HG03432 (cell line): Measurements from ENCODE around the gene RNF212B.
"Not testable (repeated sequence)": the region's sequence is repeated elsewhere in the genome, so short reads cannot be mapped to it uniquely, and the experiment has no call there.

Experiments
- ATAC-seq: cut with Tn5 transposase; IDR thresholded peaks from one replicate; pipeline ENCODE4 v1.9.1; 2021; ENCODE audit warnings: mild to moderate bottlenecking, moderate library complexity; ENCODE audit not compliant: unreplicated experiment

Gene RNF212B

GRCh38 chr14:23237772-23238594 is at the start of gene RNF212B:
Gene RNF212B, plus strand, starts transcription at chr14:23237936. Its CDS starts 2,410 bp downstream, at chr14:23240346.
- peak; percentile 74 for ATAC-seq

- ATAC-seq = no peak
These were observed 44.3 kb upstream of the RNF212B start for GRCh38 chr14:23193432-23193831.

- no peak for ATAC-seq
These were observed 42.1 kb upstream of the RNF212B start for GRCh38 chr14:23195552-23196101.

GRCh38 chr14:23196487-23196886 is 41.2 kb upstream of the RNF212B start:
- ATAC-seq = not testable (repeated sequence)

- not testable (repeated sequence) for ATAC-seq
These were observed 38.6 kb upstream of the RNF212B start for GRCh38 chr14:23199141-23199540.

GRCh38 chr14:23202001-23202400 is 35.7 kb upstream of the RNF212B start:
- ATAC-seq = no peak

GRCh38 chr14:23206422-23207145 is 31.2 kb upstream of the RNF212B start:
- ATAC-seq = no peak

- ATAC-seq = no peak
These were observed 30.6 kb upstream of the RNF212B start for GRCh38 chr14:23207146-23207540.

- ATAC-seq = no peak
These were observed 29.4 kb upstream of the RNF212B start for GRCh38 chr14:23208324-23208723.

GRCh38 chr14:23209651-23210423 is 27.9 kb upstream of the RNF212B start:
- ATAC-seq = no peak

GRCh38 chr14:23215421-23215820 is 22.3 kb upstream of the RNF212B start:
- ATAC-seq = no peak

- no peak for ATAC-seq
These were observed 20.4 kb upstream of the RNF212B start for GRCh38 chr14:23217032-23218020.

GRCh38 chr14:23219075-23219474 is 18.7 kb upstream of the RNF212B start:
- no peak for ATAC-seq

- not testable (repeated sequence) for ATAC-seq
These were observed 12.8 kb upstream of the RNF212B start for GRCh38 chr14:23224958-23225357.

- ATAC-seq = no peak
These were observed 10.2 kb upstream of the RNF212B start for GRCh38 chr14:23227566-23227965.

- ATAC-seq = no peak
These were observed 8.9 kb upstream of the RNF212B start for GRCh38 chr14:23228812-23229211.

- ATAC-seq = not testable (repeated sequence)
These were observed 5.4 kb upstream of the RNF212B start for GRCh38 chr14:23232241-23232808.

- no peak for ATAC-seq
These were observed 2.9 kb downstream of the RNF212B start for GRCh38 chr14:23240661-23241060.

- ATAC-seq = not testable (repeated sequence)
These were observed 3.5 kb downstream of the RNF212B start for GRCh38 chr14:23241061-23241715.
